Upper lobe of left lung (tissue), 4 donors: ENCODE measurements around the gene CBLB.

Experiments used
- CTCF ChIP-seq, 6 experiments: fragments of 450-650 bp in 4 of 6; fragments of 200-600 bp in 2 of 6; sonication (generic) in 2 of 6; IDR thresholded peaks; one replicate each; pipeline ENCODE4 v1.5.1; 2016 to 2019; ENCODE audit warnings: antibody characterized with exemption in 6 of 6
- EP300 ChIP-seq, 4 donors: sonication (generic); formaldehyde crosslinking; IDR thresholded peaks; one replicate each; pipeline ENCODE4 v1.5.1; 2017; ENCODE audit warnings: antibody characterized with exemption in 4 of 4, control low read depth in 2 of 4
- POLR2A ChIP-seq, 4 donors: fragments of 450-650 bp; IDR thresholded peaks; one replicate each; pipeline ENCODE4 v1.5.1; 2016 to 2017; ENCODE audit warnings: antibody characterized with exemption in 4 of 4, mild to moderate bottlenecking in 2 of 4

DNA sequence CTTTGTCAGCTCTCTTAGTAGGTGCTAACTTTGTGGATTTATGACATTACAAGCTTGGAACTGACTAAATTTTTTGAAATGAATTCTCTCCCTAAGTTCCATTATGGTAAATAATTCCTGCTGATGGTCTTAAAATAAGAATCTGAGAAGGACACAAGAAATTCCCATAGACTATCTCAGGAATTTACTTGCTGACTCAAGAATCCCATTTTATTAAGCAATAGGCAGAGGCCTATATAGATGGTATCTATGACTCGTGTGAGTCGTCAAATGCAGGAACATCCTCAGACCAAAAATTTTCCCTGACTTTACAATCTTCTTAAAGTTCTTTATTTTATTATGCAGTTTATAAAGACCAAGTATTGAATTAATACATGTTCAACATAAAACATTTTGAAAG lies 30.7 kb upstream of the CBLB start:
- TF ChIP-seq CTCF (IDR thresholded peaks at IDR 0.05), result no peak
- no peak for TF ChIP-seq POLR2A (IDR thresholded peaks at IDR 0.05)
- TF ChIP-seq EP300 (IDR thresholded peaks at IDR 0.05), result no peak
